Ishikawa (cell line): ENCODE measurements around the gene NAV3.

ENCODE experiments used
- CEBPB ChIP-seq: IDR thresholded peaks from 2 replicates; pipeline ENCODE4 v1.6.1; 2012
- CREB1 ChIP-seq: IDR thresholded peaks from 2 replicates; pipeline ENCODE4 v1.6.1; 2012; ENCODE audit warnings: low read depth
- EGR1 ChIP-seq: IDR thresholded peaks from 2 replicates; pipeline ENCODE4 v1.6.1; 2012
- EP300 ChIP-seq: IDR thresholded peaks from 2 replicates; pipeline ENCODE4 v1.6.1; 2012; ENCODE audit warnings: borderline replicate concordance
- FOXM1 ChIP-seq: IDR thresholded peaks from 2 replicates; pipeline ENCODE4 v1.6.1; 2012; ENCODE audit warnings: low read depth, borderline replicate concordance
- NFIC ChIP-seq: IDR thresholded peaks from 2 replicates; pipeline ENCODE4 v1.6.1; 2012
- RAD21 ChIP-seq: IDR thresholded peaks from 2 replicates; pipeline ENCODE4 v1.6.1; 2012; ENCODE audit warnings: low read depth
- TCF12 ChIP-seq: IDR thresholded peaks from 2 replicates; pipeline ENCODE4 v1.6.1; 2012; ENCODE audit warnings: low read depth
- TEAD4 ChIP-seq: IDR thresholded peaks from 2 replicates; pipeline ENCODE4 v1.6.1; 2012
- ZBTB7A ChIP-seq: IDR thresholded peaks from 2 replicates; pipeline ENCODE4 v1.6.1; 2012; ENCODE audit warnings: low read depth
- TF ChIP-seq, protein P1 (sequence below): IDR thresholded peaks from 2 replicates; pipeline ENCODE4 v1.6.1; 2012
- TF ChIP-seq, protein P2 (sequence below): IDR thresholded peaks from 2 replicates; pipeline ENCODE4 v1.6.1; 2012; ENCODE audit warnings: low read depth, mild to moderate bottlenecking

GRCh38 chr12:77782766-77783165, 47.9 kb upstream of the NAV3 start:
- no peak for TF ChIP-seq TEAD4
- no peak for TF ChIP-seq TCF12
- no peak for TF ChIP-seq FOXM1
- TF ChIP-seq EP300: no peak
- TF ChIP-seq, protein P1, sequence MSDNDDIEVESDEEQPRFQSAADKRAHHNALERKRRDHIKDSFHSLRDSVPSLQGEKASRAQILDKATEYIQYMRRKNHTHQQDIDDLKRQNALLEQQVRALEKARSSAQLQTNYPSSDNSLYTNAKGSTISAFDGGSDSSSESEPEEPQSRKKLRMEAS: no peak
- TF ChIP-seq, protein P2, sequence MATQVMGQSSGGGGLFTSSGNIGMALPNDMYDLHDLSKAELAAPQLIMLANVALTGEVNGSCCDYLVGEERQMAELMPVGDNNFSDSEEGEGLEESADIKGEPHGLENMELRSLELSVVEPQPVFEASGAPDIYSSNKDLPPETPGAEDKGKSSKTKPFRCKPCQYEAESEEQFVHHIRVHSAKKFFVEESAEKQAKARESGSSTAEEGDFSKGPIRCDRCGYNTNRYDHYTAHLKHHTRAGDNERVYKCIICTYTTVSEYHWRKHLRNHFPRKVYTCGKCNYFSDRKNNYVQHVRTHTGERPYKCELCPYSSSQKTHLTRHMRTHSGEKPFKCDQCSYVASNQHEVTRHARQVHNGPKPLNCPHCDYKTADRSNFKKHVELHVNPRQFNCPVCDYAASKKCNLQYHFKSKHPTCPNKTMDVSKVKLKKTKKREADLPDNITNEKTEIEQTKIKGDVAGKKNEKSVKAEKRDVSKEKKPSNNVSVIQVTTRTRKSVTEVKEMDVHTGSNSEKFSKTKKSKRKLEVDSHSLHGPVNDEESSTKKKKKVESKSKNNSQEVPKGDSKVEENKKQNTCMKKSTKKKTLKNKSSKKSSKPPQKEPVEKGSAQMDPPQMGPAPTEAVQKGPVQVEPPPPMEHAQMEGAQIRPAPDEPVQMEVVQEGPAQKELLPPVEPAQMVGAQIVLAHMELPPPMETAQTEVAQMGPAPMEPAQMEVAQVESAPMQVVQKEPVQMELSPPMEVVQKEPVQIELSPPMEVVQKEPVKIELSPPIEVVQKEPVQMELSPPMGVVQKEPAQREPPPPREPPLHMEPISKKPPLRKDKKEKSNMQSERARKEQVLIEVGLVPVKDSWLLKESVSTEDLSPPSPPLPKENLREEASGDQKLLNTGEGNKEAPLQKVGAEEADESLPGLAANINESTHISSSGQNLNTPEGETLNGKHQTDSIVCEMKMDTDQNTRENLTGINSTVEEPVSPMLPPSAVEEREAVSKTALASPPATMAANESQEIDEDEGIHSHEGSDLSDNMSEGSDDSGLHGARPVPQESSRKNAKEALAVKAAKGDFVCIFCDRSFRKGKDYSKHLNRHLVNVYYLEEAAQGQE: no peak
- no peak for TF ChIP-seq ZBTB7A
- no peak for TF ChIP-seq CREB1
- TF ChIP-seq EGR1: no peak
- TF ChIP-seq RAD21: no peak
- TF ChIP-seq CEBPB: no peak
- no peak for TF ChIP-seq NFIC
